DMS153 (cell line): ENCODE measurements around the gene LRRC1.

ENCODE experiments used
- DNase-seq: peaks from one replicate; lab custom pipeline; 2025; lab: John Stamatoyannopoulos, UW

The LRRC1 gene

DNA sequence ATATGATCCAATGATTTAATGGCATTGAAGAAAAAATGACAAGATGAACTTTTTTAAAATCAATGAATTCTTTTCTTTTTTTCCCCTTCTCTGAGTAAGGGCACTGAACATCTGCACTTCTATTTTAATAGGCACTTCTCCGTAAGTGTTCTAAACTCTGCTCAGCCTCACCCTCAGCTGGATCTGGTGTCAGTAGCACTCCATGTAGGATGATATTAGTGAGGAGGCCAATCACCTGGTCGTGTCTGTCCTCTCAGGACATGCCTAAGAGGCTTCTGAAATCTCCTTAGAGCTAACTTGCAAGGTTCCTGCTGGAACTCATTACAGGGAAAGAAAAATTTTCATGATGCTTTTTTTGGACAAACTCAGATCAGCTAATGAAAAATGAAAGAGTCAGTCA, 167.8 kb downstream of the LRRC1 start:
- no peak for DNase-seq

DNA sequence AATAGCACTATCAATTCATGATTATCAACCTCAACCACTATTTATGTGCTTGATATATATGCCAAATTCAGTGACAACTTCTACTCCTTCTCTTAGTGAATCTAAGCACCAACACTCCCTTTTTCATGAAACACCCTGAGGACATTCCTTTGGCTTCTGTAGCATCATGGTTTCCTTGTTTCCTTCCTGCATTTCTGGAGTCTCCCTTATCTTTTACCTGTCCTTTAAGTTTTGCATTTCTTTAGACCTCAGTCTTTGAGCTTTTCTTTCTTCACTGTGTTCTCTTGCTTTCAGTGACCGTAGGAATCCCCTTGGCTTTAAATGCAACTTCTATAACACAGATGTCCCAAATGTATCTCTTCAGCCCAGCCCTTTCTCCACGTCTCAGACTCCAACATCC, 172.6 kb downstream of the LRRC1 start:
- DNase-seq: no peak
